OCI-LY7 (cell line): ENCODE data around the gene POLD2. TPM values are rescaled to one million over a fixed set of nuclear protein-coding genes. Genes with fewer than 3 reads are reported as not detected.

Source experiments
- BruUV-seq: library from RNA; stranded (reverse); fragments of 400-500 nt; replicated peaks from 2 replicates; lab custom pipeline; 2021; lab: Mats Ljungman, UMichigan
- CTCF ChIA-PET: fragments of 300-600 bp; sonication (Branson Sonifier 250); formaldehyde crosslinking; loops from one replicate; lab custom pipeline; 2022; ENCODE audit warnings: antibody characterized with exemption; ENCODE audit not compliant: unreplicated experiment; lab: Charles Lee
- POLR2A ChIA-PET: fragments of 300-600 bp; sonication (Branson Sonifier 250); formaldehyde crosslinking; loops from one replicate; lab custom pipeline; 2022; ENCODE audit warnings: antibody characterized with exemption; lab: Charles Lee
- DNase-seq: peaks from one replicate; pipeline ENCODE4 v3.0.0-alpha.2; 2015; ENCODE audit warnings: low spot score
- H2AFZ ChIP-seq: fragments of 200-600 bp; sonication (generic), shearing (Covaris generic); 2 replicates; pipeline ENCODE4 v1.6.1; 2014; ENCODE audit warnings: mild to moderate bottlenecking, antibody characterized with exemption, low read length, moderate library complexity
- H3K27ac ChIP-seq: fragments of 200-600 bp; sonication (generic); 2 replicates; pipeline ENCODE4 v1.5.1; 2014; ENCODE audit warnings: mixed run types, low read depth, mild to moderate bottlenecking, moderate library complexity, low read length, inconsistent platforms; ENCODE audit not compliant: poor library complexity, severe bottlenecking
- H3K36me3 ChIP-seq: fragments of 200-600 bp; sonication (generic); 2 replicates; pipeline ENCODE4 v1.6.1; 2014; ENCODE audit warnings: mild to moderate bottlenecking, antibody characterized with exemption, low read length, moderate library complexity, mixed read lengths; ENCODE audit not compliant: insufficient read depth
- H3K4me1 ChIP-seq: fragments of 200-600 bp; sonication (generic); 2 replicates; pipeline ENCODE4 v1.5.1; 2014; ENCODE audit warnings: mild to moderate bottlenecking, low read length; ENCODE audit not compliant: insufficient read depth, poor library complexity, severe bottlenecking
- H3K4me2 ChIP-seq: fragments of 200-600 bp; sonication (generic); 2 replicates; pipeline ENCODE4 v1.6.1; 2014; ENCODE audit warnings: mild to moderate bottlenecking, low read length
- H3K4me3 ChIP-seq: fragments of 200-600 bp; sonication (generic); 2 replicates; pipeline ENCODE4 v1.5.1; 2014; ENCODE audit warnings: mild to moderate bottlenecking, low read depth, low read length; ENCODE audit not compliant: poor library complexity, severe bottlenecking
- H3K79me2 ChIP-seq: fragments of 200-600 bp; sonication (generic); 2 replicates; pipeline ENCODE4 v1.6.1; 2016; ENCODE audit warnings: low read depth, mild to moderate bottlenecking, low read length, moderate library complexity, mixed read lengths; ENCODE audit not compliant: insufficient read depth
- H3K9me2 ChIP-seq: fragments of 200-600 bp; sonication (generic); 2 replicates; pipeline ENCODE4 v1.6.1; 2016; ENCODE audit warnings: mild to moderate bottlenecking, low read length, mixed read lengths; ENCODE audit not compliant: insufficient read depth
- H3K9me3 ChIP-seq: fragments of 200-600 bp; sonication (generic); 2 replicates; pipeline ENCODE4 v1.6.1; 2014; ENCODE audit warnings: mild to moderate bottlenecking, mixed run types, low read length, mixed read lengths
- H4K20me1 ChIP-seq: fragments of 200-600 bp; sonication (generic); 2 replicates; pipeline ENCODE4 v1.6.1; 2014; ENCODE audit warnings: mild to moderate bottlenecking, antibody characterized with exemption, low read length, moderate library complexity, mixed read lengths; ENCODE audit not compliant: insufficient read depth
- EZH2phosphoT487 ChIP-seq: fragments of 200-600 bp; sonication (generic); IDR thresholded peaks from 2 replicates; pipeline ENCODE4 v1.6.1; 2018; ENCODE audit warnings: low read depth, borderline replicate concordance, mild to moderate bottlenecking, mixed run types, antibody characterized with exemption, low read length, moderate library complexity, mixed read lengths
- intact Hi-C: fragments of 100-400 bp; cut with micrococcal nuclease; formaldehyde crosslinking; loops from one replicate; pipeline ENCODE4 v1.10.0; 2022; ENCODE audit not compliant: unreplicated experiment
- total RNA-seq, 2 experiments: library from RNA; depleted of rRNA in 1 of 2; stranded (reverse); fragments of >200 nt in 1 of 2; shearing (Covaris generic) in 1 of 2; gene quantifications; 2 replicates each; pipeline ENCODE4 v1.2.3, GENCODE V29; 2014 to 2022
- TF ChIP-seq, protein P1 (sequence below): fragments of 200-600 bp; sonication (generic); conservative IDR thresholded peaks from 2 replicates; pipeline ENCODE4 v1.5.1; 2014; ENCODE audit warnings: mild to moderate bottlenecking, antibody characterized with exemption, low read length, moderate library complexity, mixed read lengths

POLD2 gene
- total RNA-seq, 2 experiments from 2014 or later, result 230 to 261 TPM

DNA sequence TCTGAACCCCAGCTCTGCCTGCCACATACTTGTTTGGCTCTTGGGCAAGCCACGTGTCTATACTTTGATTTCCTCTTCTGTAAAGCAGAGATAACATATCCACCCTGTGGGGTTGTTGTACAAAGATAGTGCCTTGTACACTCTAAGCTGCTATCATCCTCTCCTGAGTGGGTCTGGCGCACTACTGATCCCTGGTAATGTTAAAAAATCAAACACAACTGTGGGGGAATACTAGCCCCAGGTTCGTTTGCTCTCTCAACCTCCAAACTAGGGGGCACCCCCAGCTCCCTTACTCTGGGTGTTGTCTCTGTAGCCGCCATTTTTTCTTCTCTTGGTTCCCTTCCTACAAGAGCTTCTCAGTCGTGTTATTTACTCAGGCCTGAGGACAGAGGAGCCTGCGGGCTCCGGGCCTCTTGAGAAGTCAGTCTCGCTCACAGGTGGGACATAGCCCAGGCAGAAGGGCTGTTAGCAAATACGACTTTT is 42.0 kb downstream of the POLD2 start:
- peak; percentile 69 for DNase-seq
- peak overlapping the region; percentile 86 for H3K4me2 ChIP-seq
- peaks cover 24% of the 10 kb centered on the region; the same call in 1 of the 2 replicates for H3K79me2 ChIP-seq
- no peaks in the 10 kb centered on the region for H3K9me2 ChIP-seq
- intact Hi-C loops, result loop anchor here (1.0 to 10.0 kb wide), 2 partner anchors 47 to 67 kb away; no protein-coding TSS in a partner anchor
- H3K4me1 ChIP-seq, result peaks cover 57% of the 10 kb centered on the region
- H3K4me3 ChIP-seq, result peak overlapping the region; percentile 74
- no peak for TF ChIP-seq EZH2phosphoT487
- TF ChIP-seq, protein P1, sequence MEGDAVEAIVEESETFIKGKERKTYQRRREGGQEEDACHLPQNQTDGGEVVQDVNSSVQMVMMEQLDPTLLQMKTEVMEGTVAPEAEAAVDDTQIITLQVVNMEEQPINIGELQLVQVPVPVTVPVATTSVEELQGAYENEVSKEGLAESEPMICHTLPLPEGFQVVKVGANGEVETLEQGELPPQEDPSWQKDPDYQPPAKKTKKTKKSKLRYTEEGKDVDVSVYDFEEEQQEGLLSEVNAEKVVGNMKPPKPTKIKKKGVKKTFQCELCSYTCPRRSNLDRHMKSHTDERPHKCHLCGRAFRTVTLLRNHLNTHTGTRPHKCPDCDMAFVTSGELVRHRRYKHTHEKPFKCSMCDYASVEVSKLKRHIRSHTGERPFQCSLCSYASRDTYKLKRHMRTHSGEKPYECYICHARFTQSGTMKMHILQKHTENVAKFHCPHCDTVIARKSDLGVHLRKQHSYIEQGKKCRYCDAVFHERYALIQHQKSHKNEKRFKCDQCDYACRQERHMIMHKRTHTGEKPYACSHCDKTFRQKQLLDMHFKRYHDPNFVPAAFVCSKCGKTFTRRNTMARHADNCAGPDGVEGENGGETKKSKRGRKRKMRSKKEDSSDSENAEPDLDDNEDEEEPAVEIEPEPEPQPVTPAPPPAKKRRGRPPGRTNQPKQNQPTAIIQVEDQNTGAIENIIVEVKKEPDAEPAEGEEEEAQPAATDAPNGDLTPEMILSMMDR, result peak; percentile 53; the same call in 1 of the 2 replicates
- peak overlapping the region; percentile 78 for H3K27ac ChIP-seq
- no peaks in the 10 kb centered on the region; the same call in 1 of the 2 replicates for H4K20me1 ChIP-seq
- H2AFZ ChIP-seq, result no peak overlapping the region
- no TSS peak for BruUV-seq
- POLR2A ChIA-PET, result interaction anchor here (0.7 to 2.3 kb wide), 7 partner anchors 10 to 120 kb away, joined by 3 to 38 read pairs (median 6); partner anchors contain the start of genes DBNL, POLD2 and YKT6
- no peaks in the 10 kb centered on the region for H3K9me3 ChIP-seq
- CTCF ChIA-PET, result interaction anchor here (1.2 to 2.1 kb wide), 4 partner anchors 9 to 112 kb away, joined by 4 to 25 read pairs (median 6); no protein-coding TSS in a partner anchor
- peaks cover 53% of the 10 kb centered on the region for H3K36me3 ChIP-seq

DNA sequence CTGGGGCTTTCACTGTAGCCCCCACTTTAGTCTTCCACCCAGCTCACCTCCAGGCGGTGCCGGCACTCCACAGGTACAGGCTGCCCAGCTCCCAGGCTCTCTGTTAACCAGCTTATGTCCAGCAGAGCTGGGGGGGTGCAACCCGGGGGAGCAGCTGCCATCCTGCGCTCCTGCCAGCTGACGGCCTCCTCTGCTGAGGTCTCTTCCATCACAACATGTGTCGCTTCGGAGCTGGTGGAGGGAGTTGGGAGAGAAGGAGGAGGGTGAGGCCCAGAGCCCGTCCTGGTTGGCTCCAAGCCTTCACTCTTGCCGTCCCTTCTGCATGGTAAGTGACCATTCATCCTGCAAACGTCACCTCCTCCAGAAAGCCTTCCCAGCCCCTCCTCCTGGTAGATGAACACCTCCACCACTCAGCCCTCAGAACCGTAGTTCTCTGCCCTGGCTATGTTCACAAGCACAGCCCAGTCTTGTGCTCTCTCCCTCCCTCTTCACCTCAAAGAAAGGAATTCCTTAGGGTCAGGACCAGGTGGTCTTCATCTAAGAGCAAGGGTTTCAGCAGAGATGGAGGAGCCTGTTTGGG is 42.6 kb downstream of the POLD2 start:
- DNase-seq, result no peak
- Histone ChIP-seq H3K79me2 (peaks cover 24% of the 10 kb centered on the region; the same call in 1 of the 2 replicates), H3K4me2 (peak overlapping the region; percentile 86), H4K20me1 (no peaks in the 10 kb centered on the region; the same call in 1 of the 2 replicates), H2AFZ (no peak overlapping the region), H3K4me3 (peak overlapping the region; percentile 74), H3K27ac (peak overlapping the region; percentile 78), H3K9me2 (no peaks in the 10 kb centered on the region), H3K9me3 (no peaks in the 10 kb centered on the region), H3K4me1 (peaks cover 54% of the 10 kb centered on the region), H3K36me3 (peaks cover 58% of the 10 kb centered on the region)
- no TSS peak for BruUV-seq
- TF ChIP-seq, protein P1, result 0 out of 2 replicates have a peak, but pooled peaks have one; percentile 15
- no peak for TF ChIP-seq EZH2phosphoT487
- intact Hi-C loops, result loop anchor here (1.0 to 10.0 kb wide), 2 partner anchors 48 to 66 kb away; no protein-coding TSS in a partner anchor
- ChIA-PET CTCF (interaction anchor here (1.2 to 2.1 kb wide), 4 partner anchors 8 to 112 kb away, joined by 4 to 25 read pairs (median 6); no protein-coding TSS in a partner anchor), POLR2A (interaction anchor here (0.7 to 2.3 kb wide), 7 partner anchors 10 to 120 kb away, joined by 3 to 38 read pairs (median 6); partner anchors contain the start of genes DBNL, POLD2 and YKT6)
